WTC11 (cell line): ENCODE data around the gene LAMA2. TPM values are rescaled to one million over a fixed set of nuclear protein-coding genes. Genes with fewer than 3 reads are reported as not detected.

ENCODE experiments used
- ATAC-seq: fragments of 200-7000 bp; cut with Tn5 transposase; 2 replicates; pipeline ENCODE4 v1.10.0; 2021; ENCODE audit warnings: mild to moderate bottlenecking, moderate library complexity
- CTCF ChIA-PET: fragments of 300-600 bp; sonication (Branson Sonifier 250); formaldehyde crosslinking; loops from one replicate; lab custom pipeline; 2021; ENCODE audit warnings: antibody characterized with exemption; lab: Charles Lee
- POLR2A ChIA-PET: fragments of 350-600 bp; sonication (Branson Sonifier 250); formaldehyde crosslinking; loops from one replicate; lab custom pipeline; 2021; ENCODE audit warnings: antibody characterized with exemption; lab: Charles Lee
- DNase-seq: peaks from one replicate; pipeline ENCODE4 v3.0.0; 2021; ENCODE audit warnings: low spot score
- H3K27ac Mint-ChIP-seq: 2 replicates; pipeline ENCODE4 v1.8.0; 2021; ENCODE audit warnings: mixed read lengths
- H3K27me3 Mint-ChIP-seq: 2 replicates; pipeline ENCODE4 v1.8.0; 2021; ENCODE audit warnings: low read depth, mild to moderate bottlenecking, moderate library complexity, mixed read lengths
- H3K36me3 Mint-ChIP-seq: 2 replicates; pipeline ENCODE4 v1.8.0; 2021; ENCODE audit warnings: mixed read lengths
- H3K4me1 Mint-ChIP-seq: 2 replicates; pipeline ENCODE4 v1.8.0; 2022; ENCODE audit warnings: mixed read lengths
- H3K4me3 Mint-ChIP-seq: 2 replicates; pipeline ENCODE4 v1.8.0; 2021; ENCODE audit warnings: mild to moderate bottlenecking, moderate library complexity, mixed read lengths
- H3K9me3 Mint-ChIP-seq: 2 replicates; pipeline ENCODE4 v1.8.0; 2021; ENCODE audit warnings: mixed read lengths
- ELF4 ChIP-seq: sonication (generic); formaldehyde crosslinking; IDR thresholded peaks from 2 replicates; pipeline ENCODE4 v1.8.1; 2022; ENCODE audit warnings: low read depth, mild to moderate bottlenecking, moderate library complexity, missing genetic modification reagents
- IRF2 ChIP-seq: sonication (generic); formaldehyde crosslinking; IDR thresholded peaks from 2 replicates; pipeline ENCODE4 v1.8.0; 2022; ENCODE audit warnings: low read depth, missing genetic modification reagents, borderline replicate concordance
- JUN ChIP-seq: sonication (generic); formaldehyde crosslinking; IDR thresholded peaks from 2 replicates; pipeline ENCODE4 v1.8.0; 2023; ENCODE audit warnings: mild to moderate bottlenecking, missing genetic modification reagents
- SMAD4 ChIP-seq: sonication (generic); formaldehyde crosslinking; IDR thresholded peaks from 2 replicates; pipeline ENCODE4 v1.8.0; 2022; ENCODE audit warnings: mild to moderate bottlenecking, missing genetic modification reagents
- SOX15 ChIP-seq: fragments of 250-450 bp; sonication (Bioruptor Pico); IDR thresholded peaks from 2 replicates; pipeline ENCODE4 v1.9.0; 2021; ENCODE audit warnings: mild to moderate bottlenecking
- TCF7 ChIP-seq: sonication (generic); formaldehyde crosslinking; IDR thresholded peaks from 2 replicates; pipeline ENCODE4 v1.8.0; 2022; ENCODE audit warnings: mild to moderate bottlenecking, low read depth, missing genetic modification reagents, moderate library complexity
- TP53 ChIP-seq: sonication (generic); formaldehyde crosslinking; IDR thresholded peaks from 2 replicates; pipeline ENCODE4 v1.8.1; 2023; ENCODE audit warnings: mild to moderate bottlenecking, missing genetic modification reagents
- ZBTB21 ChIP-seq: sonication (generic); formaldehyde crosslinking; IDR thresholded peaks from 2 replicates; pipeline ENCODE4 v1.8.1; 2023; ENCODE audit warnings: mild to moderate bottlenecking, missing genetic modification reagents, borderline replicate concordance
- ZNF423 ChIP-seq: fragments of 250-450 bp; sonication (Bioruptor Pico); IDR thresholded peaks from 2 replicates; pipeline ENCODE4 v2.1.2; 2022; ENCODE audit warnings: mild to moderate bottlenecking, moderate library complexity
- total RNA-seq: library from RNA; stranded (reverse); gene quantifications from 3 replicates; pipeline ENCODE4 v1.2.3, GENCODE V29; 2021
- TF ChIP-seq, protein P1 (sequence below): fragments of 250-450 bp; sonication (Bioruptor Pico); IDR thresholded peaks from 2 replicates; pipeline ENCODE4 v2.1.2; 2022; ENCODE audit warnings: mild to moderate bottlenecking, moderate library complexity
- TF ChIP-seq, protein P2 (sequence below): fragments of 250-450 bp; sonication (Bioruptor Pico); IDR thresholded peaks from 2 replicates; pipeline ENCODE4 v1.9.0; 2021; ENCODE audit warnings: mild to moderate bottlenecking, borderline replicate concordance
- TF ChIP-seq, protein P3 (sequence below): fragments of 200-600 bp; IDR thresholded peaks from 2 replicates; pipeline ENCODE4 v1.8.0; 2022; ENCODE audit warnings: antibody characterized with exemption
- TF ChIP-seq, protein P4 (sequence below): fragments of 250-450 bp; sonication (Bioruptor Pico); IDR thresholded peaks from 2 replicates; pipeline ENCODE4 v1.9.0; 2021; ENCODE audit warnings: moderate library complexity, mild to moderate bottlenecking, inconsistent platforms, borderline replicate concordance
- TF ChIP-seq, protein P5 (sequence below): fragments of 250-450 bp; sonication (Bioruptor Pico); IDR thresholded peaks from 2 replicates; pipeline ENCODE4 v1.9.0; 2021; ENCODE audit warnings: mild to moderate bottlenecking
- TF ChIP-seq, protein P6 (sequence below): sonication (generic); formaldehyde crosslinking; IDR thresholded peaks from 2 replicates; pipeline ENCODE4 v1.8.1; 2022; ENCODE audit warnings: low read depth, mild to moderate bottlenecking, moderate library complexity, missing genetic modification reagents, borderline replicate concordance
- TF ChIP-seq, protein P7 (sequence below): sonication (generic); formaldehyde crosslinking; IDR thresholded peaks from 2 replicates; pipeline ENCODE4 v1.8.1; 2023; ENCODE audit warnings: mild to moderate bottlenecking, missing genetic modification reagents

LAMA2 gene
- total RNA-seq, 1 experiment from 2014 or later, result 6.6 TPM

DNA sequence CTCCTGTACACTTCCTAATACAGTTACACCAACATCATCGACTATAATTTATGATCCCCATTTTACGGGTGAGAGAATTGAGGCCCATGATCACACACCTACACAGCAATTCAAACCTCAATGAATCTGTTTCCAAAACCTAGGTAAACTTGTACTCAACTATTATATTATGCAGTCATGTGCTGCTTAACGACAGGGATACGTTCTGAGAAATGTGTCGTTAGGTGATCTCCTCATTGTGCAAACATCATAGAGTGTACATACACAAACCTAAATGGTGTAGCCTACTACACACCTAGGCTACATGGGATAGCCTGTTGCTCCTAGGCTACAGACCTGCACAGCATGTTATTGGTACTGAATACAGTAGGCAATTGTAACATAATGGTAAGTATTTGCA is 441.4 kb downstream of the LAMA2 start (continued):
- TF ChIP-seq ELF4 (no peak), TCF7 (no peak), IRF2 (CRISPR knock-in tag) (no peak)
- TF ChIP-seq, protein P1, sequence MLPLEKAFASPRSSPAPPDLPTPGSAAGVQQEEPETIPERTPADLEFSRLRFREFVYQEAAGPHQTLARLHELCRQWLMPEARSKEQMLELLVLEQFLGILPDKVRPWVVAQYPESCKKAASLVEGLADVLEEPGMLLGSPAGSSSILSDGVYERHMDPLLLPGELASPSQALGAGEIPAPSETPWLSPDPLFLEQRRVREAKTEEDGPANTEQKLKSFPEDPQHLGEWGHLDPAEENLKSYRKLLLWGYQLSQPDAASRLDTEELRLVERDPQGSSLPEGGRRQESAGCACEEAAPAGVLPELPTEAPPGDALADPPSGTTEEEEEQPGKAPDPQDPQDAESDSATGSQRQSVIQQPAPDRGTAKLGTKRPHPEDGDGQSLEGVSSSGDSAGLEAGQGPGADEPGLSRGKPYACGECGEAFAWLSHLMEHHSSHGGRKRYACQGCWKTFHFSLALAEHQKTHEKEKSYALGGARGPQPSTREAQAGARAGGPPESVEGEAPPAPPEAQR (CRISPR knock-in tag), result no peak
- TF ChIP-seq, protein P2, sequence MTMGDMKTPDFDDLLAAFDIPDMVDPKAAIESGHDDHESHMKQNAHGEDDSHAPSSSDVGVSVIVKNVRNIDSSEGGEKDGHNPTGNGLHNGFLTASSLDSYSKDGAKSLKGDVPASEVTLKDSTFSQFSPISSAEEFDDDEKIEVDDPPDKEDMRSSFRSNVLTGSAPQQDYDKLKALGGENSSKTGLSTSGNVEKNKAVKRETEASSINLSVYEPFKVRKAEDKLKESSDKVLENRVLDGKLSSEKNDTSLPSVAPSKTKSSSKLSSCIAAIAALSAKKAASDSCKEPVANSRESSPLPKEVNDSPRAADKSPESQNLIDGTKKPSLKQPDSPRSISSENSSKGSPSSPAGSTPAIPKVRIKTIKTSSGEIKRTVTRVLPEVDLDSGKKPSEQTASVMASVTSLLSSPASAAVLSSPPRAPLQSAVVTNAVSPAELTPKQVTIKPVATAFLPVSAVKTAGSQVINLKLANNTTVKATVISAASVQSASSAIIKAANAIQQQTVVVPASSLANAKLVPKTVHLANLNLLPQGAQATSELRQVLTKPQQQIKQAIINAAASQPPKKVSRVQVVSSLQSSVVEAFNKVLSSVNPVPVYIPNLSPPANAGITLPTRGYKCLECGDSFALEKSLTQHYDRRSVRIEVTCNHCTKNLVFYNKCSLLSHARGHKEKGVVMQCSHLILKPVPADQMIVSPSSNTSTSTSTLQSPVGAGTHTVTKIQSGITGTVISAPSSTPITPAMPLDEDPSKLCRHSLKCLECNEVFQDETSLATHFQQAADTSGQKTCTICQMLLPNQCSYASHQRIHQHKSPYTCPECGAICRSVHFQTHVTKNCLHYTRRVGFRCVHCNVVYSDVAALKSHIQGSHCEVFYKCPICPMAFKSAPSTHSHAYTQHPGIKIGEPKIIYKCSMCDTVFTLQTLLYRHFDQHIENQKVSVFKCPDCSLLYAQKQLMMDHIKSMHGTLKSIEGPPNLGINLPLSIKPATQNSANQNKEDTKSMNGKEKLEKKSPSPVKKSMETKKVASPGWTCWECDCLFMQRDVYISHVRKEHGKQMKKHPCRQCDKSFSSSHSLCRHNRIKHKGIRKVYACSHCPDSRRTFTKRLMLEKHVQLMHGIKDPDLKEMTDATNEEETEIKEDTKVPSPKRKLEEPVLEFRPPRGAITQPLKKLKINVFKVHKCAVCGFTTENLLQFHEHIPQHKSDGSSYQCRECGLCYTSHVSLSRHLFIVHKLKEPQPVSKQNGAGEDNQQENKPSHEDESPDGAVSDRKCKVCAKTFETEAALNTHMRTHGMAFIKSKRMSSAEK (CRISPR knock-in tag), result no peak
- TF ChIP-seq, protein P3, sequence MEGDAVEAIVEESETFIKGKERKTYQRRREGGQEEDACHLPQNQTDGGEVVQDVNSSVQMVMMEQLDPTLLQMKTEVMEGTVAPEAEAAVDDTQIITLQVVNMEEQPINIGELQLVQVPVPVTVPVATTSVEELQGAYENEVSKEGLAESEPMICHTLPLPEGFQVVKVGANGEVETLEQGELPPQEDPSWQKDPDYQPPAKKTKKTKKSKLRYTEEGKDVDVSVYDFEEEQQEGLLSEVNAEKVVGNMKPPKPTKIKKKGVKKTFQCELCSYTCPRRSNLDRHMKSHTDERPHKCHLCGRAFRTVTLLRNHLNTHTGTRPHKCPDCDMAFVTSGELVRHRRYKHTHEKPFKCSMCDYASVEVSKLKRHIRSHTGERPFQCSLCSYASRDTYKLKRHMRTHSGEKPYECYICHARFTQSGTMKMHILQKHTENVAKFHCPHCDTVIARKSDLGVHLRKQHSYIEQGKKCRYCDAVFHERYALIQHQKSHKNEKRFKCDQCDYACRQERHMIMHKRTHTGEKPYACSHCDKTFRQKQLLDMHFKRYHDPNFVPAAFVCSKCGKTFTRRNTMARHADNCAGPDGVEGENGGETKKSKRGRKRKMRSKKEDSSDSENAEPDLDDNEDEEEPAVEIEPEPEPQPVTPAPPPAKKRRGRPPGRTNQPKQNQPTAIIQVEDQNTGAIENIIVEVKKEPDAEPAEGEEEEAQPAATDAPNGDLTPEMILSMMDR, result no peak

DNA sequence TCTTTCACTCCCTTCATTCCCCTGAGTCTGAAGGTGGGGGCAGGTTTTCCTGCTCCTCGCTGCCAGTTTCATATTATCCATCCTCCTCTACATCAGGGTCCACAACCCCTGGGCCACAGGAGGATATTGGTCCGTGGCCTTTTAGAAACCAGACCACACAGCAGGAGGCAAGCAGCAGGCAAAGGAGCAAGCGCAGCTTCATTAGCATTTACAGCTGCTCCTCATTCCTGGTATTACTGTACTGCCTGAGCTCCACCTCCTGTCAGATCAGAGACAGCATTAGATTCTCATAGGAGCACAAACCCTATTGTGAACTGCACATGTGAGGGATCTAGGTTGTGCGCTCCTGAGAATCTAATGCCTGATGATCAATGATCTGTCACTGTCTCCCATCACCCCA is 446.7 kb downstream of the LAMA2 start:
- ChIA-PET POLR2A (no interaction called here), CTCF (no interaction called here)
- peaks cover 20% of the 10 kb centered on the region for H3K4me1 Mint-ChIP-seq
- no peak for TF ChIP-seq SMAD4
- TF ChIP-seq, protein P4, sequence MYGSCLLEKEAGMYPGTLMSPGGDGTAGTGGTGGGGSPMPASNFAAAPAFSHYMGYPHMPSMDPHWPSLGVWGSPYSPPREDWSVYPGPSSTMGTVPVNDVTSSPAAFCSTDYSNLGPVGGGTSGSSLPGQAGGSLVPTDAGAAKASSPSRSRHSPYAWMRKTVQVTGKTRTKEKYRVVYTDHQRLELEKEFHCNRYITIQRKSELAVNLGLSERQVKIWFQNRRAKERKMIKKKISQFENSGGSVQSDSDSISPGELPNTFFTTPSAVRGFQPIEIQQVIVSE (CRISPR knock-in tag), result no peak
- TF ChIP-seq, protein P5, sequence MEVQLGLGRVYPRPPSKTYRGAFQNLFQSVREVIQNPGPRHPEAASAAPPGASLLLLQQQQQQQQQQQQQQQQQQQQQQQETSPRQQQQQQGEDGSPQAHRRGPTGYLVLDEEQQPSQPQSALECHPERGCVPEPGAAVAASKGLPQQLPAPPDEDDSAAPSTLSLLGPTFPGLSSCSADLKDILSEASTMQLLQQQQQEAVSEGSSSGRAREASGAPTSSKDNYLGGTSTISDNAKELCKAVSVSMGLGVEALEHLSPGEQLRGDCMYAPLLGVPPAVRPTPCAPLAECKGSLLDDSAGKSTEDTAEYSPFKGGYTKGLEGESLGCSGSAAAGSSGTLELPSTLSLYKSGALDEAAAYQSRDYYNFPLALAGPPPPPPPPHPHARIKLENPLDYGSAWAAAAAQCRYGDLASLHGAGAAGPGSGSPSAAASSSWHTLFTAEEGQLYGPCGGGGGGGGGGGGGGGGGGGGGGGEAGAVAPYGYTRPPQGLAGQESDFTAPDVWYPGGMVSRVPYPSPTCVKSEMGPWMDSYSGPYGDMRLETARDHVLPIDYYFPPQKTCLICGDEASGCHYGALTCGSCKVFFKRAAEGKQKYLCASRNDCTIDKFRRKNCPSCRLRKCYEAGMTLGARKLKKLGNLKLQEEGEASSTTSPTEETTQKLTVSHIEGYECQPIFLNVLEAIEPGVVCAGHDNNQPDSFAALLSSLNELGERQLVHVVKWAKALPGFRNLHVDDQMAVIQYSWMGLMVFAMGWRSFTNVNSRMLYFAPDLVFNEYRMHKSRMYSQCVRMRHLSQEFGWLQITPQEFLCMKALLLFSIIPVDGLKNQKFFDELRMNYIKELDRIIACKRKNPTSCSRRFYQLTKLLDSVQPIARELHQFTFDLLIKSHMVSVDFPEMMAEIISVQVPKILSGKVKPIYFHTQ (CRISPR knock-in tag), result no peak
- TF ChIP-seq, protein P6, sequence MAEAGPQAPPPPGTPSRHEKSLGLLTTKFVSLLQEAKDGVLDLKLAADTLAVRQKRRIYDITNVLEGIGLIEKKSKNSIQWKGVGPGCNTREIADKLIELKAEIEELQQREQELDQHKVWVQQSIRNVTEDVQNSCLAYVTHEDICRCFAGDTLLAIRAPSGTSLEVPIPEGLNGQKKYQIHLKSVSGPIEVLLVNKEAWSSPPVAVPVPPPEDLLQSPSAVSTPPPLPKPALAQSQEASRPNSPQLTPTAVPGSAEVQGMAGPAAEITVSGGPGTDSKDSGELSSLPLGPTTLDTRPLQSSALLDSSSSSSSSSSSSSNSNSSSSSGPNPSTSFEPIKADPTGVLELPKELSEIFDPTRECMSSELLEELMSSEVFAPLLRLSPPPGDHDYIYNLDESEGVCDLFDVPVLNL (CRISPR knock-in tag), result no peak
- TF ChIP-seq, protein P7, sequence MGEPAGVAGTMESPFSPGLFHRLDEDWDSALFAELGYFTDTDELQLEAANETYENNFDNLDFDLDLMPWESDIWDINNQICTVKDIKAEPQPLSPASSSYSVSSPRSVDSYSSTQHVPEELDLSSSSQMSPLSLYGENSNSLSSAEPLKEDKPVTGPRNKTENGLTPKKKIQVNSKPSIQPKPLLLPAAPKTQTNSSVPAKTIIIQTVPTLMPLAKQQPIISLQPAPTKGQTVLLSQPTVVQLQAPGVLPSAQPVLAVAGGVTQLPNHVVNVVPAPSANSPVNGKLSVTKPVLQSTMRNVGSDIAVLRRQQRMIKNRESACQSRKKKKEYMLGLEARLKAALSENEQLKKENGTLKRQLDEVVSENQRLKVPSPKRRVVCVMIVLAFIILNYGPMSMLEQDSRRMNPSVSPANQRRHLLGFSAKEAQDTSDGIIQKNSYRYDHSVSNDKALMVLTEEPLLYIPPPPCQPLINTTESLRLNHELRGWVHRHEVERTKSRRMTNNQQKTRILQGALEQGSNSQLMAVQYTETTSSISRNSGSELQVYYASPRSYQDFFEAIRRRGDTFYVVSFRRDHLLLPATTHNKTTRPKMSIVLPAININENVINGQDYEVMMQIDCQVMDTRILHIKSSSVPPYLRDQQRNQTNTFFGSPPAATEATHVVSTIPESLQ (CRISPR knock-in tag), result no peak
- no peak for TF ChIP-seq ZBTB21 (CRISPR knock-in tag)
- TF ChIP-seq ZNF423 (CRISPR knock-in tag), result no peak
- TF ChIP-seq, protein P3, result no peak
- TF ChIP-seq SOX15, result no peak
- TF ChIP-seq TP53 (CRISPR knock-in tag), result no peak
- TF ChIP-seq JUN (CRISPR knock-in tag), result no peak
- no peaks in the 10 kb centered on the region for H3K36me3 Mint-ChIP-seq
- DNase-seq (no peak), ATAC-seq (peak; percentile 35)
- no peaks in the 10 kb centered on the region for H3K27me3 Mint-ChIP-seq
- H3K27ac Mint-ChIP-seq, result peak overlapping the region; percentile 47; the same call in 1 of the 2 replicates
- no peak overlapping the region for H3K4me3 Mint-ChIP-seq
- no peaks in the 10 kb centered on the region for H3K9me3 Mint-ChIP-seq
